LNCAP (cell line): ENCODE data around the gene HNRNPA2B1.

Experiments
- CTCF ChIP-seq: fragments of 450-650 bp; IDR thresholded peaks from 2 replicates; pipeline ENCODE4 v1.5.1; 2017; ENCODE audit warnings: mild to moderate bottlenecking

Gene HNRNPA2B1

GRCh38 chr7:26156451-26157420 lies 43.8 kb downstream of the HNRNPA2B1 start:
- TF ChIP-seq CTCF = no peak

- TF ChIP-seq CTCF = no peak
Measured at GRCh38 chr7:26155531-26156375, 44.8 kb downstream of the HNRNPA2B1 start.

- no peak for TF ChIP-seq CTCF
Measured at GRCh38 chr7:26153823-26154783, 46.4 kb downstream of the HNRNPA2B1 start.

GRCh38 chr7:26153241-26153822 lies 47.2 kb downstream of the HNRNPA2B1 start:
- TF ChIP-seq CTCF = no peak

- TF ChIP-seq CTCF = peak; percentile 21; the same call in 1 of the 2 replicates
Measured at GRCh38 chr7:26151953-26152781, 48.4 kb downstream of the HNRNPA2B1 start, which contains the start of gene NFE2L3. NFE2L3 (plus strand) TSS chr7:26152198; CDS start chr7:26152499, 301 bp downstream.

GRCh38 chr7:26151650-26151952 lies 48.9 kb downstream of the HNRNPA2B1 start:
- no peak for TF ChIP-seq CTCF
